Measurements from ENCODE around the gene C1orf159.

The C1orf159 gene

GRCh38 chr1:1043411-1043810, 72.5 kb downstream of the C1orf159 start:
- no peak for TF ChIP-seq SPI1 (IDR thresholded peaks at IDR 0.05; ENCODE audit: borderline replicate concordance, low read depth)
- no peak overlapping the region for H3K27ac ChIP-seq (replicated peaks)
- H3K27me3 ChIP-seq (ENCODE audit: insufficient read depth, poor library complexity, severe bottlenecking), result peaks cover 10% of the 10 kb centered on the region
- no peak for DNase-seq (ENCODE audit: low read depth in 1 of 2, low spot score in 1 of 2)
- no peak overlapping the region for H3K4me3 ChIP-seq (replicated peaks; ENCODE audit: insufficient read depth, low read length)

GRCh38 chr1:1042835-1043234, 73.1 kb downstream of the C1orf159 start:
- Histone ChIP-seq H3K27me3 (ENCODE audit: insufficient read depth, poor library complexity, severe bottlenecking) (peaks cover 10% of the 10 kb centered on the region), H3K4me3 (replicated peaks; ENCODE audit: insufficient read depth, low read length) (no peak overlapping the region), H3K27ac (replicated peaks) (no peak overlapping the region)
- no peak for TF ChIP-seq REST (IDR thresholded peaks at IDR 0.05; ENCODE audit: insufficient replicate concordance, low read depth)
- no peak for TF ChIP-seq CTCF (IDR thresholded peaks at IDR 0.05; ENCODE audit: insufficient read depth, low read length)
- no peak for TF ChIP-seq GABPA (IDR thresholded peaks at IDR 0.05; ENCODE audit: low read depth)
- no peak for TF ChIP-seq POLR2AphosphoS5 (IDR thresholded peaks at IDR 0.05; ENCODE audit: low read depth)
- no peak for TF ChIP-seq SPI1 (IDR thresholded peaks at IDR 0.05; ENCODE audit: borderline replicate concordance, low read depth)
- DNase-seq (ENCODE audit: low read depth in 1 of 2, low spot score in 1 of 2), result no peak

GRCh38 chr1:1041873-1042272, 74.0 kb downstream of the C1orf159 start:
- peaks cover 10% of the 10 kb centered on the region for H3K27me3 ChIP-seq (ENCODE audit: insufficient read depth, poor library complexity, severe bottlenecking)
- H3K4me3 ChIP-seq (replicated peaks; ENCODE audit: insufficient read depth, low read length), result no peak overlapping the region
- TF ChIP-seq CTCF (IDR thresholded peaks at IDR 0.05; ENCODE audit: insufficient read depth, low read length) (no peak), SPI1 (IDR thresholded peaks at IDR 0.05; ENCODE audit: borderline replicate concordance, low read depth) (no peak), REST (IDR thresholded peaks at IDR 0.05; ENCODE audit: insufficient replicate concordance, low read depth) (no peak), GABPA (IDR thresholded peaks at IDR 0.05; ENCODE audit: low read depth) (no peak), POLR2AphosphoS5 (IDR thresholded peaks at IDR 0.05; ENCODE audit: low read depth) (no peak)
- H3K27ac ChIP-seq (replicated peaks), result no peak overlapping the region
- DNase-seq (ENCODE audit: low read depth in 1 of 2, low spot score in 1 of 2), result no peak

GRCh38 chr1:1041092-1041523, 74.8 kb downstream of the C1orf159 start:
- no peak overlapping the region for H3K27ac ChIP-seq (replicated peaks)
- H3K27me3 ChIP-seq (ENCODE audit: insufficient read depth, poor library complexity, severe bottlenecking), result peaks cover 10% of the 10 kb centered on the region
- no peak overlapping the region for H3K4me3 ChIP-seq (replicated peaks; ENCODE audit: insufficient read depth, low read length)
- no peak for TF ChIP-seq REST (IDR thresholded peaks at IDR 0.05; ENCODE audit: insufficient replicate concordance, low read depth)
- no peak for TF ChIP-seq CTCF (IDR thresholded peaks at IDR 0.05; ENCODE audit: insufficient read depth, low read length)
- TF ChIP-seq SPI1 (IDR thresholded peaks at IDR 0.05; ENCODE audit: borderline replicate concordance, low read depth), result no peak
- TF ChIP-seq POLR2AphosphoS5 (IDR thresholded peaks at IDR 0.05; ENCODE audit: low read depth), result no peak
- no peak for TF ChIP-seq GABPA (IDR thresholded peaks at IDR 0.05; ENCODE audit: low read depth)
- DNase-seq (ENCODE audit: low read depth in 1 of 2, low spot score in 1 of 2), result no peak
